ENCODE data around the gene CAMK2N1. TPM values are rescaled to one million over a fixed set of nuclear protein-coding genes. Genes with fewer than 3 reads are reported as not detected.

CAMK2N1 gene
- total and polyA plus RNA-seq, 8 donors: 3.4 to 40.7 (median 6.6) TPM

- H3K27ac ChIP-seq: peak overlapping the region in 1 of 4 donors; percentile 33
- no peak overlapping the region for H3K4me3 ChIP-seq
- DNase-seq (no peak), ATAC-seq (peak; percentile 36 to 57 (median 47)), FAIRE-seq (no peak)
- H3K36me3 ChIP-seq: no peaks in the 10 kb centered on the region
- H3K9me3 ChIP-seq: no peaks in the 10 kb centered on the region
- peaks cover 0 to 11% (median 5%) of the 10 kb centered on the region in 3 donors for H3K4me1 ChIP-seq
- 36 to 44% methylated on average over 10 of the region's 10 CpGs for WGBS, 2 donors
- no peak for TF ChIP-seq CTCF (IDR thresholded peaks at IDR 0.05)
- H3K27me3 ChIP-seq: peaks cover 0 to 6% (median 0%) of the 10 kb centered on the region in 4 donors
- intact Hi-C loops (cut with DNase I): no loop called here
These were observed 5.6 kb downstream of the CAMK2N1 start for GRCh38 chr1:20480243-20480944.

DNA sequence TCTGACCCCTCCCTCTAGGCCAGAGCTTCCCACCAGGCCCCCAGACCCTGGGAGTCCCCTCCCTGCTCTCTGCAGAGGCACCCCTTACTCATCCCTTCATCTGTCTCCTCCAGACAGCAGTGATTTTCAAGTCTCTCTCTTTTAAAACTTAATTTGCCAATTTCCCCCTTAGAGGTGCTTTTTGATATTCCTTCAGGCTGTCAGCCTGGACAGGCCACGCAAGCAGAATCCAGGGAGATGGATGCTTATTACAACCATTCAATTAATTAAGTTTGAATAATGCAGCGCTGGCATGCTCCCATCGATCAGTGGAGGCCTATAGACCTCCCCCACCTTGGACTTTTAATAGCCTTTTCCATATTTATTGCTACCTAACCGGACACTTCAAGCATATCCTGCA lies 6.2 kb downstream of the CAMK2N1 start:
- Histone ChIP-seq H3K4me3 (no peak overlapping the region), H3K27ac (no peak overlapping the region), H3K36me3 (no peaks in the 10 kb centered on the region), H3K4me1 (peaks cover 0 to 8% (median 5%) of the 10 kb centered on the region in 3 donors), H3K9me3 (no peaks in the 10 kb centered on the region), H3K27me3 (peaks cover 0 to 4% (median 0%) of the 10 kb centered on the region in 4 donors)
- 35 to 42% methylated on average over 4 of the region's 4 CpGs for WGBS, 2 donors
- FAIRE-seq: no peak
- intact Hi-C loops (cut with DNase I): no loop called here
- DNase-seq: no peak
- ATAC-seq: no peak
- TF ChIP-seq CTCF (IDR thresholded peaks at IDR 0.05): no peak

- intact Hi-C loops (cut with DNase I): no loop called here
- FAIRE-seq: no peak
- WGBS, 2 donors: 59% methylated on average over 5 of the region's 5 CpGs
- TF ChIP-seq CTCF (IDR thresholded peaks at IDR 0.05): no peak
- Histone ChIP-seq H3K27ac (no peak overlapping the region), H3K4me1 (peaks cover 0 to 6% (median 5%) of the 10 kb centered on the region in 3 donors), H3K4me3 (no peak overlapping the region), H3K36me3 (no peaks in the 10 kb centered on the region), H3K27me3 (no peaks in the 10 kb centered on the region), H3K9me3 (no peaks in the 10 kb centered on the region)
- no peak for ATAC-seq
- no peak for DNase-seq
These were observed 7.9 kb downstream of the CAMK2N1 start for GRCh38 chr1:20478057-20478635.

GRCh38 chr1:20477348-20478056 lies 8.5 kb downstream of the CAMK2N1 start:
- Histone ChIP-seq H3K4me1 (peaks cover 0 to 6% (median 5%) of the 10 kb centered on the region in 3 donors), H3K27ac (no peak overlapping the region), H3K9me3 (no peaks in the 10 kb centered on the region), H3K4me3 (no peak overlapping the region), H3K27me3 (no peaks in the 10 kb centered on the region), H3K36me3 (no peaks in the 10 kb centered on the region)
- 57 to 68% methylated on average over 10 of the region's 10 CpGs for WGBS, 2 donors
- no peak for TF ChIP-seq CTCF (IDR thresholded peaks at IDR 0.05)
- no peak for FAIRE-seq
- DNase-seq: no peak
- ATAC-seq: no peak
- intact Hi-C loops (cut with DNase I): no loop called here

All from pancreas (tissue), 10 donors.